HUDEP-2 (cell line): ENCODE measurements around the gene KCNAB1.
"Not testable (repeated sequence)": the region's sequence is repeated elsewhere in the genome, so short reads cannot be mapped to it uniquely, and the experiment has no call there.

Source experiments
- DNase-seq, 76 experiments: peaks; one replicate each; lab custom pipeline; 2025; ENCODE audit not compliant: unreplicated experiment in 76 of 76; lab: John Stamatoyannopoulos, UW

Gene KCNAB1

DNA sequence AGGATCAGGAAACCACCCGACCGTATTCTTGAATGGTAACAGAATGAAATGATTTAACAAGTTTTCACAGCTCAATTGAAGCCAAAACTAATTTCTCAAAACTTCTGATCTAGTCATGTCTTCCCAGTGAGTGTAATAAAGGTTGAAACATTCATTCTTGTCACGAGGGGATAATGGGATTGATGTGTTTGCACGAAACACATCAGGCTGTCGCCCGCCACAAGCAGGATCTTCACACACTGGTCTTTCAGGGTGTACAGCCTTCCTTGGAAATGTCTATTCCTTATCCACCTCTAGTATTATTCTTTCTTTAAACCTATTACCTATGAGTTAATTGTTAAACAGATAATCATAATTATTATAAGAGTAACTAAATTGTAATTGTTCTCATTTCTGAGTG is 94.3 kb downstream of the KCNAB1 start:
- DNase-seq, result no peak

GRCh38 chr3:156215751-156216150 is 95.4 kb downstream of the KCNAB1 start:
- no peak for DNase-seq

- no peak for DNase-seq
Observed at GRCh38 chr3:156216216-156216615, 95.8 kb downstream of the KCNAB1 start.

GRCh38 chr3:156216852-156217251 is 96.5 kb downstream of the KCNAB1 start:
- DNase-seq, result no peak

- no peak for DNase-seq
Observed at GRCh38 chr3:156217674-156218352, 97.4 kb downstream of the KCNAB1 start.

GRCh38 chr3:156218353-156218744 is 98.0 kb downstream of the KCNAB1 start:
- peak in 1 of 76 experiments; percentile 0 for DNase-seq

DNA sequence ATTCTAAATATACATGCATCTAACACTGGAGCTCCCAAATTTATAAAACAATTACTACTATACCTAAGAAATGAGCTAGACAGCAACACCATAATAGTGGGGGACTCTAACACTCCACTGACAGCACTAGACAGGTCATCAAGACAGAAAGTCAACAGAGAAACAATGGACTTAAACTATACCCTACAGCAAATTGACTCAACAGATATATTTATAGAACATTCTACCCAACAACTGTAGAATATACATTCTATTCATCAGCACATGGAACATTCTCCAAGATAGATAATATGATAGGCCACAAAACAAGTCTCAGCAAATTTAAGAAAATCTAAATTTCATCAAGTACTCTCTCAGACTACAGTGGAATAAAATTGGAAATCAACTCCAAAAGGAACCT is 102.0 kb downstream of the KCNAB1 start:
- DNase-seq, result not testable (repeated sequence)

DNA sequence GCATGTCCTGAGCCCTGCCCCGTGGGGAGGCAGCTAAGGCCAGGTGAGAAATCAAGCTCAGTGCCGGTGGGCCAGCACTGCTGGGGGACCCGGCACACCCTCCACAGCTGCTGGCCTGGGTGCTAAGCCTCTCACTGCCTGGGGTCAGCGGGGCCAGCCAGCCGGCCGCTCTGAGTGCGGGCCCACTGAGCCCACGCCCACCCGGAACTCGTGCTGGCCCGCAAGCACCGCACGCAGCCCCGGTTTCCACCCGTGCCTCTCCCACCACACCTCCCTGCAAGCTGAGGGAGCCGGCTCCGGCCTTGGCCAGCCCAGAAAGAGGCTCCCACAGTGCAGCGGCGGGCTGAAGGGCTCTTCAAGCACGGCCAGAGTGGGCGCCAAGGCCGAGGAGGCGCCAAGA is 103.7 kb downstream of the KCNAB1 start:
- DNase-seq, result not testable (repeated sequence)

DNA sequence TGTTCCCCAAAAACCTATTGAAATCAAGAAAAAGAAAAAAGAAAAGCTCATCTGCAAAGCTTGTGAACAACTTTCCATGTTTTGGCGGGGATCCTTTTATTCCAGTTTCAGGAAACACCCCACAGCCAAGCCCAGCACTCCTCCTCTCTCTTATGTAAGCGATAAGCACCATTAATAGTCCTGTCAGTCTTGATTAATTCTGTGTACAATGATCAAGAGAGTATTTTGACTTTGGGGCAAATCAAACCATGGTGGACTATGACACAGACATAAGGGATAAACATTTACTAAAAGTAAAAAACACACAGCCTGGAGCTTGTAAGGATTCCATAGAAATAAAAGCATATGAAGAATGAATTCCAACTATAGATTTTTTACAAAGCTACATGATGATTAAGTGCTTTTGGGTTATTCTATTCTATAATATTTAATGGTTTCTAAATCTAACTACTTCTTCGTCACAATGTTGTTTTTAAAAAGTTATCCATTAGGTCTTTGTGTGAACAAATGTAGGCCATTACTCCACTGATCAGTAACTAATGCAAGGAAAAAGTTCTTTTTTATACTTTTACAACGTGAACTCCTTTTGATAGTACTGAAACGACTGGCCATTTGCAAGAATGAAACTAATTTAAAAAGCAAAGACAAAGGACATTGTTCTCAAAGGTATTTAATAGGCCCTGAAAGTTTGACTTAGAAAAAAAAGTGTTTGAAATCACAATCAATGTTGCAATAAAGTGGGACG is 106.5 kb downstream of the KCNAB1 start:
- no peak for DNase-seq

- DNase-seq, result no peak
Observed at GRCh38 chr3:156227704-156228103, 107.3 kb downstream of the KCNAB1 start.

- DNase-seq, result no peak
Observed at GRCh38 chr3:156230278-156230900, 110.0 kb downstream of the KCNAB1 start.

DNA sequence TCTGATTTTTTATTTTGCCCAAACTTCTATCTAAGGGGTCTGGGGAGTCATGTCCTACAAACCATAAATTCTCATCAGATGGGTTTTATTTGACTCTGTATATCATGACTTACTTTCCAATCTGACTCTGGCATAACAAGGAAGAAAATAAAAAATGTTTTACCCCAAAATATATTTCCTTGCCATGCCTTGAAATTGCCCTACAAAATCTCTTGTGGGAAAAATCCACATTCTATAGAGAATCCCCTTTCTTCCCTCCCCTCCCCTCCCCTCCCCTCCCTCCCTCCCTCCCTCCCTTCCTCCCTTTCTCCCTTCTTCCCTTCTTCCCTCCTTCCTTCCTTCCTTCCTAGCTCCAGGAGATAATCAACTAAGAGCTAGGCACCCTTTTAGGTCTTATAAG is 110.8 kb downstream of the KCNAB1 start:
- DNase-seq, result not testable (repeated sequence)

DNA sequence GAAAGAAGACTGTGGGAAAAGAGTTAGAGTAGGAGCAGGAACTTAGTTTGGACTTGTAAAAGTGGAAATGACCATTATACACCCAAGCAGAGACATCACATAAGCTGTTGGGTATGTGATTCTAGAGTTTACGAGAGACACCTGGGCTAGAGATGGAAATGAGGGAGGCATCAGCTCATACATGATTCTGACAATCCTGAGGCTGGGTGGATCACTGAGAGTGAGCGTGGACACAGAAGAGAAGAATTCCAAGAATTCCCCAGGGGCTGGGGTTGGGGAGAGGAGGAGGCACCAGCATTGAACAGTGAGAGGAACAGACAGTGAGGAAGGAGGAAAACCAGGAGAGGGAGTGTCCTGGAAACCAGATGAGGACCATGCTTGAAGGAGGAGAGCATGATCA is 113.5 kb downstream of the KCNAB1 start:
- DNase-seq, result no peak

GRCh38 chr3:156236556-156237260 is 116.3 kb downstream of the KCNAB1 start:
- DNase-seq, result no peak

GRCh38 chr3:156240642-156241041 is 120.3 kb downstream of the KCNAB1 start:
- no peak for DNase-seq

DNA sequence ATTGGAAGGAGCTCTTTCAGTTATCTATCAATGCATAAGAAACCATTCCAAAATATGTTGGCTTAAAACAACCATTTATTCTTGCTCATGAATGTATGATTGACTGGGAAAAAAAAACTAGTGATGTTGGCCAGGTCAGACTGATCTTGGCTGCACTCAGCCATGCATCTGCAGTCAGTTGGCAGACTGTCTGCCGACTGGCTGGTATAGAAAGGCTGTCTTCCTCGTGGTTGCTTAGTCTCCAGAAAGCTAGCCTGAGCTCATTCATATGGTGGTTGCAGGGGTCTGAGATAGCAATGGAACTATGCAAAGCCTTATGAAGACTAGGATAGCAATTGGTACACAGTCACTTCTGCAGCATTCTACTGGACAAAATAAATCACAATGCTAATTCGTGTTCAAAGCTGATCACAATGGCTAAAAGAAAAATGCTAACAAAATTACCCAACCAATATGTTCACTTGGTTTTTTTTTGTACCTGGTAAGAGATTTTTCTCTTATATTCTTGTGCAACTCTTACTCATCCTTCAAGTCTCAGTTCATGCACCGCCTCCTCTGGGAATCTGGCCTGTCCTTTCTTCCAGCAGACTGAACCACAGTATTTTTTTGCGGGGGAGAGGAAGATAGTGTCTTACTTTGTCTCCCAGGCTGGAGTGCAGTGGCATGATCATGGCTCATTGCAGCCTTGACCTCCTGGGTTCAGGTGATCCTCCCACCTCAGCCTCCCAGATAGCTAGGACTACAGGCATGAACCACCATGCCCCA is 126.8 kb downstream of the KCNAB1 start:
- DNase-seq, result no peak

DNA sequence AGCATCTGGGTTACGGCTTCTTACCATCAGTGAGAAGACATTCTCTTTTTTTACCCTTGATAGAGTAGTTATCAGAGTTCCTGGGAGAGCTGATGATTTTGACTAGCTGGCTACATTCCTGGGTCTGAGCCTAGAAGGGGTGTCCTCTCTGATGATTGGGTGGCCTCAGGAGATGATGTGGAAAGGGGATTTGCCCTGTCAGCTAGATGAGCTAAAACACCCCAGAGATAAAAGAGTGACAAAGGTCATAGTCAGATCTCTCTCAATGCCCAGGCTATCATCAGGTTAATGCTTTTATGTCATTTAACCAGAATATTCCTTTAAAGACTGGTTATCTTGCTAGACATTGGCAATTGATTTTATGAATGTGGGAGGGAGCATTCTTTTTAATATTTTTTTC is 130.2 kb downstream of the KCNAB1 start:
- DNase-seq, result no peak

- DNase-seq, result no peak
Observed at GRCh38 chr3:156251424-156251823, 131.0 kb downstream of the KCNAB1 start.

DNA sequence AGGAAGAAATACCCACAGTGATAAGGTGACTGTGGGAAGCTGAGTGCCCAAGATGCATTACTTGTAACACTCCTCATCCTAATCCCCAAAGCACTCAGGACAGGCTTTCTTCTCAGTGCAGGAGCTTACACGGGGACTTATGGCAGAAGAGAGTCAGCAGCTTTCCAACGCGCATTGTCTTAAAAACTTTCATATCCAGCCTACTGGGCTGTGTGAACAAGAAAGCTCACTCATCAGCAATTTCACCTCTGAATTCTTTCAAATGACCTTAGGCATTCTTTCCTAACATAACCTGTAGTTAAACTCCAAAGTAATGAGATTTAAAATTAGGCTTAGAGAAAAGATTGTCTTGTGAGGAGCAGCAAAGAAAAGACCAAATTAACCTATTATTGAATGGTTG is 132.3 kb downstream of the KCNAB1 start:
- DNase-seq, result no peak

DNA sequence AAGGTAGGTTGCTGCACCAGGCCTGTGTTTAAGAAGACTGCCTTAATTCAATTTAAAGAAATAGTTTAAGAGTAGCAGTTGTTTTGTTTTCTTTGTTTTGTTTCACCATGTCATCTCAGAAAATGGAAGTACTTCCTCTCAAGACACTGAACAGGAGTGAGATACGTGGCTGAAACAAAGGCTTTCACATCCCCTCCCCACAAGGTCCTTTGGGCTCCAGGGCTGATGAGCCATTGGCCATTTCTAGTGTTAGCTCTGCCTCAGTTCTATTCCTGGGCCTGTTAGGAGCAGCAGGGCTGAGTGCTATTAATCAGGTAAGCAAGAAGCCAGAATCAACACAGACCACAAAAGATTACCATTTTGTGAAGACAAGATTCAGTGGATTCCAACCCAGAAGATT is 132.8 kb downstream of the KCNAB1 start:
- no peak for DNase-seq

DNA sequence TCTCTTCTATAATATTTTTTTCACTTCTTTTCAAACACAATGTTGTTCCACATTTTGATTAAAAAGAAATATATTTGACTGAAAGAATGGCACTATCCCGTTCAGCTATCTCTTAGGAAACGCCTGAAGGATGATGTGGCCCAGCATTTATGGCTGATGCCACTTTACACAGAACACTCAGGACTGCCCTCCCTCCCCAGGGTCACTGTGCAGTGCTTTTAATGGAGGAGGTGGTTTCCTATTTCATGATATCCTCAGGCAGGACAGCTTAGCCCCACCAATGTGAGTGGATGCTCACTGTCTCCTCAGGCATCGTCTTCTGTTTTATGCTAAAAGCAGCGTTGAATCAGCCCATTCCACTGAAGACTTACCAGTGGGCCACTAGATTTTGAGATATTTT is 135.9 kb downstream of the KCNAB1 start:
- no peak for DNase-seq
